H9 (cell line): Measurements from ENCODE around the gene TTC7B. TPM values are rescaled to one million over a fixed set of nuclear protein-coding genes. Genes with fewer than 3 reads are reported as not detected.

ENCODE experiments used
- DNase-seq: peaks from one replicate; pipeline ENCODE4 v3.0.0-alpha.2; 2017
- H2AFZ ChIP-seq: one replicate; pipeline ENCODE4 v1.6.1; 2013; ENCODE audit warnings: mild to moderate bottlenecking, low read length, control low read depth, moderate library complexity
- H2AK5ac ChIP-seq: 2 replicates; pipeline ENCODE4 v1.6.1; 2013; ENCODE audit warnings: low read length, control low read depth, mixed read lengths; ENCODE audit not compliant: insufficient read length
- H2BK120ac ChIP-seq: one replicate; pipeline ENCODE4 v1.6.1; 2013; ENCODE audit warnings: low read depth, mild to moderate bottlenecking, low read length, control low read depth, inconsistent platforms; ENCODE audit not compliant: poor library complexity, severe bottlenecking
- H2BK12ac ChIP-seq: 2 replicates; pipeline ENCODE4 v1.6.1; 2013; ENCODE audit warnings: low read length, control low read depth, mixed read lengths, low read depth; ENCODE audit not compliant: insufficient read length
- H2BK15ac ChIP-seq: 2 replicates; pipeline ENCODE4 v1.6.1; 2013; ENCODE audit warnings: low read depth, low read length, control low read depth
- H2BK20ac ChIP-seq: one replicate; pipeline ENCODE4 v1.6.1; 2013; ENCODE audit warnings: low read depth, mild to moderate bottlenecking, low read length, control low read depth, inconsistent platforms; ENCODE audit not compliant: poor library complexity, severe bottlenecking
- H2BK5ac ChIP-seq: 2 replicates; pipeline ENCODE4 v1.6.1; 2013; ENCODE audit warnings: low read length, control low read depth, mixed read lengths; ENCODE audit not compliant: insufficient read length
- H3K14ac ChIP-seq: 2 replicates; pipeline ENCODE4 v1.6.1; 2013; ENCODE audit warnings: low read length, control low read depth; ENCODE audit not compliant: insufficient read depth
- H3K18ac ChIP-seq: 2 replicates; pipeline ENCODE4 v1.6.1; 2013; ENCODE audit warnings: low read depth, mild to moderate bottlenecking, mixed read lengths, low read length, control low read depth; ENCODE audit not compliant: insufficient read length
- H3K23ac ChIP-seq: 2 replicates; pipeline ENCODE4 v1.6.1; 2013; ENCODE audit warnings: low read length, control low read depth, mixed read lengths, low read depth; ENCODE audit not compliant: insufficient read length
- H3K23me2 ChIP-seq: 2 replicates; pipeline ENCODE4 v1.6.1; 2013; ENCODE audit warnings: low read depth, mild to moderate bottlenecking, mixed read lengths, low read length, control low read depth; ENCODE audit not compliant: insufficient read length, poor library complexity, severe bottlenecking
- H3K27ac ChIP-seq: 2 replicates; pipeline ENCODE4 v1.5.1; 2013; ENCODE audit warnings: low read length, control low read depth, mixed read lengths, low read depth; ENCODE audit not compliant: insufficient read length
- H3K27me3 ChIP-seq: 2 replicates; pipeline ENCODE4 v1.6.1; 2013; ENCODE audit warnings: low read length, control low read depth, inconsistent platforms; ENCODE audit not compliant: insufficient read depth
- H3K4ac ChIP-seq: 2 replicates; pipeline ENCODE4 v1.6.1; 2013; ENCODE audit warnings: low read depth, mild to moderate bottlenecking, control low read depth, inconsistent platforms, low read length, moderate library complexity
- H3K4me1 ChIP-seq: 2 replicates; pipeline ENCODE4 v1.6.1; 2013; ENCODE audit warnings: low read length, control low read depth, inconsistent platforms; ENCODE audit not compliant: insufficient read depth
- H3K4me2 ChIP-seq: 2 replicates; pipeline ENCODE4 v1.6.1; 2013; ENCODE audit warnings: low read length, control low read depth, mixed read lengths; ENCODE audit not compliant: insufficient read length, insufficient read depth
- H3K56ac ChIP-seq: 2 replicates; pipeline ENCODE4 v1.6.1; 2013; ENCODE audit warnings: low read depth, mild to moderate bottlenecking, mixed read lengths, low read length, control low read depth; ENCODE audit not compliant: insufficient read length
- H3K79me1 ChIP-seq: 2 replicates; pipeline ENCODE4 v1.6.1; 2013; ENCODE audit warnings: low read depth, mild to moderate bottlenecking, moderate library complexity, low read length, control low read depth, inconsistent platforms; ENCODE audit not compliant: insufficient read depth, poor library complexity, severe bottlenecking
- H3K79me2 ChIP-seq: 2 replicates; pipeline ENCODE4 v1.6.1; 2013; ENCODE audit warnings: low read length, control low read depth, inconsistent platforms; ENCODE audit not compliant: insufficient read depth
- H3K9ac ChIP-seq: 2 replicates; pipeline ENCODE4 v1.6.1; 2013; ENCODE audit warnings: low read length, control low read depth, mixed read lengths; ENCODE audit not compliant: insufficient read length; ENCODE audit errors: extremely low read depth
- H3K9me3 ChIP-seq: one replicate; pipeline ENCODE4 v1.6.1; 2013; ENCODE audit warnings: low read depth, low read length, inconsistent platforms; ENCODE audit not compliant: control insufficient read depth
- H3T11ph ChIP-seq: one replicate; pipeline ENCODE4 v1.6.1; 2013; ENCODE audit warnings: mild to moderate bottlenecking, low read length, control low read depth, inconsistent platforms
- H4K20me1 ChIP-seq: one replicate; pipeline ENCODE4 v1.6.1; 2013; ENCODE audit not compliant: control insufficient read depth, insufficient read length, insufficient read depth
- H4K5ac ChIP-seq: 2 replicates; pipeline ENCODE4 v1.6.1; 2013; ENCODE audit warnings: low read depth, mild to moderate bottlenecking, mixed read lengths, low read length, control low read depth; ENCODE audit not compliant: insufficient read length
- H4K8ac ChIP-seq: replicated peaks from 2 replicates; pipeline ENCODE4 v1.6.1; 2013; ENCODE audit warnings: low read length, control low read depth, mixed read lengths, low read depth; ENCODE audit not compliant: insufficient read length
- H4K91ac ChIP-seq: 2 replicates; pipeline ENCODE4 v1.6.1; 2013; ENCODE audit warnings: low read depth, mild to moderate bottlenecking, moderate library complexity, mixed read lengths, low read length, control low read depth; ENCODE audit not compliant: insufficient read length
- H3K27ac Mint-ChIP-seq, 3 experiments: 2 replicates in 2 of 3; 3 replicates in 1 of 3; pipeline ENCODE4 v1.8.0; 2020 to 2021; ENCODE audit warnings: mixed read lengths in 3 of 3, mild to moderate bottlenecking in 1 of 3, moderate library complexity in 1 of 3
- H3K27me3 Mint-ChIP-seq: 2 replicates; pipeline ENCODE4 v1.8.0; 2021; ENCODE audit warnings: low read depth, mild to moderate bottlenecking, moderate library complexity, mixed read lengths
- H3K36me3 Mint-ChIP-seq, 3 experiments: 2 replicates in 2 of 3; 3 replicates in 1 of 3; pipeline ENCODE4 v1.8.0; 2020 to 2021; ENCODE audit warnings: low read depth in 3 of 3, mixed read lengths in 3 of 3; ENCODE audit not compliant: insufficient read depth in 1 of 3
- H3K4me1 Mint-ChIP-seq, 2 experiments: 2 replicates each; pipeline ENCODE4 v1.8.0; 2020; ENCODE audit warnings: mixed read lengths in 2 of 2
- H3K4me3 Mint-ChIP-seq, 2 experiments: 2 replicates in 1 of 2; 3 replicates in 1 of 2; pipeline ENCODE4 v1.8.0; 2020 to 2021; ENCODE audit warnings: mild to moderate bottlenecking in 2 of 2, mixed read lengths in 2 of 2, moderate library complexity in 1 of 2
- H3K9me3 Mint-ChIP-seq, 2 experiments: 2 replicates in 1 of 2; 3 replicates in 1 of 2; pipeline ENCODE4 v1.8.0; 2020; ENCODE audit warnings: mild to moderate bottlenecking in 2 of 2, mixed read lengths in 2 of 2, moderate library complexity in 1 of 2
- CTCF ChIP-seq: fragments of 200-600 bp; sonication (generic); conservative IDR thresholded peaks from 3 replicates; pipeline ENCODE4 v1.8.0; 2021; ENCODE audit warnings: antibody characterized with exemption, mild to moderate bottlenecking
- WGBS: extraction: QIAGEN DNeasy Blood & Tissue Kit; methylation state at CpG from one replicate; pipeline ENCODE4 v1.1.7; 2013; ENCODE audit warnings: missing lambda C conversion rate, low lambda C conversion rate, mixed read lengths; ENCODE audit not compliant: insufficient read length; ENCODE audit errors: extremely low coverage; 5-methylcytosine and 5-hydroxymethylcytosine counted together
- total RNA-seq: library from RNA; stranded (reverse); gene quantifications from 2 replicates; pipeline ENCODE4 v1.2.1, GENCODE V29; 2021

TTC7B gene
- total RNA-seq, 1 experiment from 2014 or later: 33.7 TPM

- no peak overlapping the region for H2BK5ac ChIP-seq
- no peaks in the 10 kb centered on the region for H3K4me1 ChIP-seq
- Mint-ChIP-seq H3K9me3 (peaks cover 3% of the 10 kb centered on the region in 2 experiments; a peak in 3 of 5 replicates), H3K4me1 (peaks cover 2 to 5% of the 10 kb centered on the region in 2 experiments; a peak in 2 of 4 replicates), H3K27me3 (no peaks in the 10 kb centered on the region), H3K36me3 (peaks cover 5 to 8% (median 7%) of the 10 kb centered on the region in 3 experiments), H3K27ac (no peak overlapping the region), H3K4me3 (no peak overlapping the region)
- no peaks in the 10 kb centered on the region for H4K20me1 ChIP-seq
- no peak overlapping the region for H3K27ac ChIP-seq
- H3K79me2 ChIP-seq: no peaks in the 10 kb centered on the region
- H3K56ac ChIP-seq: no peak overlapping the region
- H2BK12ac ChIP-seq: no peak overlapping the region
- H2BK120ac ChIP-seq: no peak overlapping the region
- no CpG with 5 or more reads among the region's 8 CpGs for WGBS
- H4K91ac ChIP-seq: no peak overlapping the region
- H3K4ac ChIP-seq: no peak overlapping the region
- no peak overlapping the region for H2BK20ac ChIP-seq
- no peak overlapping the region for H3K4me2 ChIP-seq
- no peak overlapping the region for H3T11ph ChIP-seq
- H2AK5ac ChIP-seq: no peak overlapping the region
- no peak overlapping the region for H2AFZ ChIP-seq
- H3K18ac ChIP-seq: no peak overlapping the region
- no peak overlapping the region for H4K8ac ChIP-seq
- no peak for TF ChIP-seq CTCF
- no peak overlapping the region for H4K5ac ChIP-seq
- no peaks in the 10 kb centered on the region for H3K23me2 ChIP-seq
- H3K23ac ChIP-seq: no peak overlapping the region
- no peak overlapping the region for H2BK15ac ChIP-seq
- H3K9me3 ChIP-seq: no peaks in the 10 kb centered on the region
- no peak overlapping the region for H3K9ac ChIP-seq
- H3K79me1 ChIP-seq: no peaks in the 10 kb centered on the region
- no peak overlapping the region for H3K14ac ChIP-seq
- DNase-seq: no peak
- H3K27me3 ChIP-seq: no peaks in the 10 kb centered on the region
These were observed 142.1 kb downstream of the TTC7B start for GRCh38 chr14:90674043-90674670.
